Activated CD4-positive, alpha-beta T cell treated with anti-CD3 and anti-CD28 coated beads, Interleukin-2, amount 10 ng/mL, durations not matched to agents 7 days and 5 days (primary cell): ENCODE results near the gene PTPN4. TPM values are rescaled to one million over a fixed set of nuclear protein-coding genes. Genes with fewer than 3 reads are reported as not detected.
"Not testable (repeated sequence)": the region's sequence is repeated elsewhere in the genome, so short reads cannot be mapped to it uniquely, and the experiment has no call there.

ENCODE experiments used
- CTCF ChIA-PET: fragments of 350-600 bp; sonication (Branson Sonifier 250); formaldehyde crosslinking; loops from one replicate; lab custom pipeline; 2021; ENCODE audit warnings: antibody characterized with exemption; lab: Charles Lee
- POLR2A ChIA-PET: fragments of 350-600 bp; sonication (Branson Sonifier 250); formaldehyde crosslinking; loops from one replicate; lab custom pipeline; 2021; ENCODE audit warnings: antibody characterized with exemption; lab: Charles Lee
- DNase-seq: peaks from one replicate; pipeline ENCODE4 v3.0.0-alpha.2; 2020
- H3K27ac Mint-ChIP-seq: one replicate; pipeline ENCODE4 v1.8.0; 2021; ENCODE audit warnings: mild to moderate bottlenecking, moderate library complexity, mixed read lengths
- H3K27me3 Mint-ChIP-seq: one replicate; pipeline ENCODE4 v1.8.0; 2021; ENCODE audit warnings: mixed read lengths
- H3K36me3 Mint-ChIP-seq: one replicate; pipeline ENCODE4 v1.8.0; 2021; ENCODE audit warnings: low read depth, mixed read lengths
- H3K4me1 Mint-ChIP-seq: one replicate; pipeline ENCODE4 v1.8.0; 2021; ENCODE audit warnings: mixed read lengths
- H3K4me3 Mint-ChIP-seq: one replicate; pipeline ENCODE4 v1.8.0; 2021; ENCODE audit warnings: mild to moderate bottlenecking, moderate library complexity, mixed read lengths
- H3K9me3 Mint-ChIP-seq: one replicate; pipeline ENCODE4 v1.8.0; 2021; ENCODE audit warnings: mixed read lengths
- total RNA-seq, 2 experiments: library from RNA; stranded (reverse); gene quantifications; one replicate each; pipeline ENCODE4 v1.2.3, GENCODE V29; 2021

PTPN4 gene
- total RNA-seq, 2 experiments from 2014 or later, result 75.2 to 95.9 TPM

GRCh38 chr2:119947535-119947934 is 187.8 kb downstream of the PTPN4 start:
- Mint-ChIP-seq H3K36me3 (peaks cover 72% of the 10 kb centered on the region), H3K27me3 (no peaks in the 10 kb centered on the region), H3K4me3 (no peak overlapping the region), H3K4me1 (peaks cover 19% of the 10 kb centered on the region), H3K27ac (no peak overlapping the region), H3K9me3 (no peaks in the 10 kb centered on the region)
- ChIA-PET CTCF (no interaction called here), POLR2A (no interaction called here)
- DNase-seq, result no peak

- peaks cover 9% of the 10 kb centered on the region for H3K4me1 Mint-ChIP-seq
- H3K27ac Mint-ChIP-seq, result peak overlapping the region; percentile 32
- ChIA-PET CTCF (interaction anchor here (1.1 to 1.3 kb wide), 2 partner anchors 8 to 17 kb away, joined by 3 to 6 read pairs; no protein-coding TSS in a partner anchor), POLR2A (no interaction called here)
- no peaks in the 10 kb centered on the region for H3K27me3 Mint-ChIP-seq
- no peaks in the 10 kb centered on the region for H3K9me3 Mint-ChIP-seq
- peaks cover 70% of the 10 kb centered on the region for H3K36me3 Mint-ChIP-seq
- H3K4me3 Mint-ChIP-seq, result no peak overlapping the region
- DNase-seq, result no peak
These were observed 191.2 kb downstream of the PTPN4 start for GRCh38 chr2:119950966-119951365.

GRCh38 chr2:119958670-119959268 is 199.0 kb downstream of the PTPN4 start:
- CTCF ChIA-PET, result interaction anchor here (0.5 to 0.7 kb wide), 3 partner anchors 17 to 863 kb away, joined by 3 read pairs; no protein-coding TSS in a partner anchor
- no peak overlapping the region for H3K27ac Mint-ChIP-seq

GRCh38 chr2:119960821-119961220 is 201.1 kb downstream of the PTPN4 start:
- no peak overlapping the region for H3K27ac Mint-ChIP-seq
- no peak for DNase-seq
- no peaks in the 10 kb centered on the region for H3K9me3 Mint-ChIP-seq
- ChIA-PET POLR2A (no interaction called here), CTCF (no interaction called here)
- no peak overlapping the region for H3K4me3 Mint-ChIP-seq
- H3K36me3 Mint-ChIP-seq, result peaks cover 72% of the 10 kb centered on the region
- no peaks in the 10 kb centered on the region for H3K27me3 Mint-ChIP-seq
- H3K4me1 Mint-ChIP-seq, result no peaks in the 10 kb centered on the region

More at GRCh38 chr2:119958670-119959268, 199.0 kb downstream of the PTPN4 start:
- Mint-ChIP-seq H3K36me3 (peaks cover 63% of the 10 kb centered on the region), H3K9me3 (no peaks in the 10 kb centered on the region), H3K4me3 (no peak overlapping the region), H3K27me3 (no peaks in the 10 kb centered on the region), H3K4me1 (no peaks in the 10 kb centered on the region)
- POLR2A ChIA-PET, result no interaction called here
- DNase-seq, result no peak

GRCh38 chr2:119981896-119982295 is 222.2 kb downstream of the PTPN4 start:
- Mint-ChIP-seq H3K36me3 (peaks cover 15% of the 10 kb centered on the region), H3K4me1 (no peaks in the 10 kb centered on the region), H3K4me3 (no peak overlapping the region), H3K27ac (no peak overlapping the region), H3K9me3 (no peaks in the 10 kb centered on the region), H3K27me3 (no peaks in the 10 kb centered on the region)
- no peak for DNase-seq
- ChIA-PET POLR2A (no interaction called here), CTCF (no interaction called here)

GRCh38 chr2:119982506-119982905 is 222.8 kb downstream of the PTPN4 start:
- Mint-ChIP-seq H3K4me3 (no peak overlapping the region), H3K36me3 (peaks cover 9% of the 10 kb centered on the region), H3K9me3 (no peaks in the 10 kb centered on the region), H3K27me3 (no peaks in the 10 kb centered on the region), H3K27ac (no peak overlapping the region), H3K4me1 (no peaks in the 10 kb centered on the region)
- ChIA-PET POLR2A (no interaction called here), CTCF (interaction anchor here (0.6 kb wide), 1 partner anchor 57 kb away, joined by 3 read pairs; no protein-coding TSS in a partner anchor)
- no peak for DNase-seq

GRCh38 chr2:119983108-119983507 is 223.4 kb downstream of the PTPN4 start:
- ChIA-PET CTCF (no interaction called here), POLR2A (no interaction called here)
- H3K4me3 Mint-ChIP-seq, result no peak overlapping the region
- H3K27me3 Mint-ChIP-seq, result no peaks in the 10 kb centered on the region
- no peaks in the 10 kb centered on the region for H3K4me1 Mint-ChIP-seq
- DNase-seq, result no peak
- no peak overlapping the region for H3K27ac Mint-ChIP-seq
- H3K36me3 Mint-ChIP-seq, result peaks cover 9% of the 10 kb centered on the region
- H3K9me3 Mint-ChIP-seq, result no peaks in the 10 kb centered on the region

- no peak for DNase-seq
- Mint-ChIP-seq H3K36me3 (no peaks in the 10 kb centered on the region), H3K27ac (no peak overlapping the region), H3K27me3 (no peaks in the 10 kb centered on the region), H3K4me1 (no peaks in the 10 kb centered on the region), H3K4me3 (no peak overlapping the region), H3K9me3 (no peaks in the 10 kb centered on the region)
- CTCF ChIA-PET, result no interaction called here
- POLR2A ChIA-PET, result no interaction called here
These were observed 236.4 kb downstream of the PTPN4 start for GRCh38 chr2:119996148-119996547.

GRCh38 chr2:119996896-119997891 is 237.5 kb downstream of the PTPN4 start:
- H3K27me3 Mint-ChIP-seq, H3K4me3 Mint-ChIP-seq, POLR2A ChIA-PET, H3K4me1 Mint-ChIP-seq, H3K9me3 Mint-ChIP-seq, H3K36me3 Mint-ChIP-seq, H3K27ac Mint-ChIP-seq, DNase-seq: not testable (repeated sequence)
- CTCF ChIA-PET, result interaction anchor here (0.6 kb wide), 1 partner anchor 1543 kb away, joined by 3 read pairs; no protein-coding TSS in a partner anchor

GRCh38 chr2:120001471-120001870 is 241.7 kb downstream of the PTPN4 start:
- no peak for DNase-seq
- ChIA-PET POLR2A (no interaction called here), CTCF (no interaction called here)
- Mint-ChIP-seq H3K27ac (no peak overlapping the region), H3K4me1 (peaks cover 5% of the 10 kb centered on the region), H3K9me3 (peaks cover under 1% of the 10 kb centered on the region), H3K4me3 (no peak overlapping the region), H3K27me3 (no peaks in the 10 kb centered on the region), H3K36me3 (no peaks in the 10 kb centered on the region)

GRCh38 chr2:120004254-120004653 is 244.5 kb downstream of the PTPN4 start:
- CTCF ChIA-PET, result interaction anchor here (0.8 to 0.9 kb wide), 2 partner anchors 13 to 112 kb away, joined by 3 read pairs; no protein-coding TSS in a partner anchor
- H3K4me3 Mint-ChIP-seq, result no peak overlapping the region

GRCh38 chr2:120005834-120006521 is 246.3 kb downstream of the PTPN4 start:
- Mint-ChIP-seq H3K36me3 (no peaks in the 10 kb centered on the region), H3K4me3 (no peak overlapping the region), H3K27ac (no peak overlapping the region), H3K9me3 (peaks cover 3% of the 10 kb centered on the region), H3K4me1 (peaks cover 12% of the 10 kb centered on the region), H3K27me3 (peaks cover 2% of the 10 kb centered on the region)
- no peak for DNase-seq
- POLR2A ChIA-PET, result interaction anchor here (0.6 kb wide), 1 partner anchor 185 kb away, joined by 3 read pairs; no protein-coding TSS in a partner anchor
- CTCF ChIA-PET, result no interaction called here

More at GRCh38 chr2:120004254-120004653, 244.5 kb downstream of the PTPN4 start:
- no peak for DNase-seq
- Mint-ChIP-seq H3K27me3 (no peaks in the 10 kb centered on the region), H3K27ac (no peak overlapping the region), H3K9me3 (peaks cover 3% of the 10 kb centered on the region), H3K4me1 (peaks cover 12% of the 10 kb centered on the region), H3K36me3 (no peaks in the 10 kb centered on the region)
- POLR2A ChIA-PET, result no interaction called here
